Esophagus squamous epithelium (tissue), 4 donors: ENCODE results near the gene PSORS1C1.
"Not testable (repeated sequence)": the region's sequence is repeated elsewhere in the genome, so short reads cannot be mapped to it uniquely, and the experiment has no call there.

Experiments
- POLR2A ChIP-seq, 4 donors: fragments of 450-650 bp; IDR thresholded peaks; one replicate each; pipeline ENCODE4 v1.6.1; 2017; ENCODE audit warnings: antibody characterized with exemption in 4 of 4, mild to moderate bottlenecking in 4 of 4, moderate library complexity in 3 of 4
- TF ChIP-seq, protein P1 (sequence below), 6 experiments: fragments of 450-650 bp in 4 of 6; fragments of 200-600 bp in 2 of 6; sonication (generic) in 2 of 6; IDR thresholded peaks; one replicate each; pipeline ENCODE4 v1.5.1; 2016 to 2019; ENCODE audit warnings: antibody characterized with exemption in 6 of 6, mild to moderate bottlenecking in 4 of 6, moderate library complexity in 4 of 6

DNA sequence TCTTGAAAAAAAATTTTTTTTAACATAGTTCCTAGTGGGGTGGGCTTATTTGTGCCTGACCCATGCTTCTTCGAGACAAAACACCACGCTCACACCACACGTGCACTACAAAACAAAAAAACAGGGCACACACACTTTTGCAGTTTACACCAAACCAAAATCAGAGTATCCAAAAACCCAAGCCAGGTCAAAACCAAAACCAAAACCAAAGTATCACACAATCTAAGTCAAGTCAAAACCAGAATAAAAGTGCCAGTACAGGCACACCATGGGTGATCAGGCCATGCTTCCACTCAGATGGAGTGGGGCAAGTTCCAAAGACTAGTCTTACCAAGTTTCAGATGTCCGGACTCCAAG is 71.1 kb downstream of the PSORS1C1 start:
- TF ChIP-seq, protein P1, sequence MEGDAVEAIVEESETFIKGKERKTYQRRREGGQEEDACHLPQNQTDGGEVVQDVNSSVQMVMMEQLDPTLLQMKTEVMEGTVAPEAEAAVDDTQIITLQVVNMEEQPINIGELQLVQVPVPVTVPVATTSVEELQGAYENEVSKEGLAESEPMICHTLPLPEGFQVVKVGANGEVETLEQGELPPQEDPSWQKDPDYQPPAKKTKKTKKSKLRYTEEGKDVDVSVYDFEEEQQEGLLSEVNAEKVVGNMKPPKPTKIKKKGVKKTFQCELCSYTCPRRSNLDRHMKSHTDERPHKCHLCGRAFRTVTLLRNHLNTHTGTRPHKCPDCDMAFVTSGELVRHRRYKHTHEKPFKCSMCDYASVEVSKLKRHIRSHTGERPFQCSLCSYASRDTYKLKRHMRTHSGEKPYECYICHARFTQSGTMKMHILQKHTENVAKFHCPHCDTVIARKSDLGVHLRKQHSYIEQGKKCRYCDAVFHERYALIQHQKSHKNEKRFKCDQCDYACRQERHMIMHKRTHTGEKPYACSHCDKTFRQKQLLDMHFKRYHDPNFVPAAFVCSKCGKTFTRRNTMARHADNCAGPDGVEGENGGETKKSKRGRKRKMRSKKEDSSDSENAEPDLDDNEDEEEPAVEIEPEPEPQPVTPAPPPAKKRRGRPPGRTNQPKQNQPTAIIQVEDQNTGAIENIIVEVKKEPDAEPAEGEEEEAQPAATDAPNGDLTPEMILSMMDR (IDR thresholded peaks at IDR 0.05) = not testable (repeated sequence)
- peak in 1 of 4 donors; percentile 12 for TF ChIP-seq POLR2A (IDR thresholded peaks at IDR 0.05)
